Stromal cell of bone marrow (primary cell): ENCODE data around the gene QSOX2.

ENCODE experiments used
- DNase-seq: peaks from one replicate; pipeline ENCODE4 v3.0.0-alpha.2; 2012; ENCODE audit warnings: low read depth

Gene QSOX2

DNA sequence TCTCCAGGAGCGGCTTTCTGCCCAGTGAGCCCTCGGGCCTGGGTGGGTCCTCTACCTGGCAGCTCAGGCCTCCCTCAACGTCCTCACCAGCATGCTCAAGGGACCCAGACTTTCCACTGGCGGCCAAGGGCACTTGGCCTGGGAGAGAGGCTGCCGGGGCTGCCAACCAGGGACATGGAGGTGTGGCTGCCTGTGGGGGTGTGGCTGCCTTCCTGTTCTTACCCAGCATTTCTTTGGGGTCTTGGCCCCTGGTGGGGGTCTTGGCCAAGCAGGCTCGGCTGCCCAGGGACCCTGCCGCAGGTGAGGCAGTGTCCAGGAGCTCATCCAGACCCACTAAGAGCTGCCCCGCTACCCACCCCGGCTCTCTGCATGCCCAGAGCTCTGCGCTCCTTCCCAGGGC lies 7.2 kb upstream of the QSOX2 start:
- no peak for DNase-seq

GRCh38 chr9:136252281-136252680 lies 6.7 kb upstream of the QSOX2 start:
- no peak for DNase-seq

DNA sequence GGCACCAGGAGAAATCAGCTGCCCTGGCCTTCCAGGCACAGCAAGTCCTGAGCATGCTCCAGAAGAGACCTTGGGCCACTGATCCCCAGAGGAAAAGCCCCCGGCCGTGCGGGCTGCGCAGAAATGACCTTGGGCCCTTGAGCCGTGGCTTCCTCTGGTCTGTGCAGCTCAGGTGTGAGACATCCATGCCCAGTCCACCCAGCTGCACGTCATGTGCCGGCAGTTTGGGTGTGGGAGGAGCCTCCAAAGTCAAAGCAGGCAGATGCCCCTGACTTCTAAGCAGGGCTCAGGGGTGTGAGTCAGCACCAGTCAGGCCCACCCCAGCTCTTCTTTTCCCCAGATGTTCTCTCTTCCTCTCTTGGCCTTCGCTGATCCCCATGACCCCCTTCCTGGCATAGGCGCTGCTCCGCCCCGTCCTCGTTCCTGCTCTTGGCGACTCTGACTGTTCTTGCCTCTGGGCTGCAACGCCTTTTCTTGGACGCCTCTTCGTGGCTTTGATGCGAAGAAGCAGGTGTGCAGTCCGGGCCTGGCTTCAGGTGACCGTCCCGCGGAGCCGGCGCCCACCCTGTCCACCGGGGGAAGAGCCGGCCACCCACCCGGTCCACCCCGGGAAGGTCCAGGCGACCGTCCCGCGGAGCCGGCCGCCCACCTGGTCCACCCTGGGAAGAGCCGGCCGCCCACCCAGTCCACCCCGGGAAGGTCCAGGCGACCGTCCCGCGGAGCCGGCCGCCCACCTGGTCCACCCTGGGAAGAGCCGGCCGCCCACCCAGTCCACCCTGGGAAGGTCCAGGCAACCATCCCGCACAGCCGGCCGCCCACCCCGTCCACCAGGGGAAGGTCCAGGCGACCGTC lies 5.9 kb upstream of the QSOX2 start:
- no peak for DNase-seq

DNA sequence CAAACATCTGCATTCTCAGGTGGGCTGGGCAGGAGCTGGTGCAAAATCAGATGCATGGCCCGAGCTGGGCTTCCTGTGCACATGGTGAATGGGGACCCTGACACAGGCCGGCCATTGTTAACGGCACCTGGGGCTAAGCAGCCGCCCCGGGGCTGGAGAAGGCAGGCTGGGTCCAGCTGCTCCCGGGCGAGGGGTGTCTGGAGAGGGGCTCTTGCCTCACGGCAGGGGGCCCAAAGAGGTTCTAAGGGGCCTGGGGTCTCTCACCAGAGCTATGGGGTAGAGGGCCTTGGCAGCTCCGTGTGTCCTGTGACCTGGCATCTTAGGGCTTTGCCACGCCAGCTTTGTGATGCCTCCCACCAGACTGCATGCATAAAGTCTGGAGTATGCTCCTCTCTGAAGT lies 5.1 kb upstream of the QSOX2 start:
- DNase-seq = no peak

GRCh38 chr9:136249877-136250559 lies 4.4 kb upstream of the QSOX2 start:
- no peak for DNase-seq

- DNase-seq = no peak
Measured at GRCh38 chr9:136248951-136249876, 3.6 kb upstream of the QSOX2 start.

DNA sequence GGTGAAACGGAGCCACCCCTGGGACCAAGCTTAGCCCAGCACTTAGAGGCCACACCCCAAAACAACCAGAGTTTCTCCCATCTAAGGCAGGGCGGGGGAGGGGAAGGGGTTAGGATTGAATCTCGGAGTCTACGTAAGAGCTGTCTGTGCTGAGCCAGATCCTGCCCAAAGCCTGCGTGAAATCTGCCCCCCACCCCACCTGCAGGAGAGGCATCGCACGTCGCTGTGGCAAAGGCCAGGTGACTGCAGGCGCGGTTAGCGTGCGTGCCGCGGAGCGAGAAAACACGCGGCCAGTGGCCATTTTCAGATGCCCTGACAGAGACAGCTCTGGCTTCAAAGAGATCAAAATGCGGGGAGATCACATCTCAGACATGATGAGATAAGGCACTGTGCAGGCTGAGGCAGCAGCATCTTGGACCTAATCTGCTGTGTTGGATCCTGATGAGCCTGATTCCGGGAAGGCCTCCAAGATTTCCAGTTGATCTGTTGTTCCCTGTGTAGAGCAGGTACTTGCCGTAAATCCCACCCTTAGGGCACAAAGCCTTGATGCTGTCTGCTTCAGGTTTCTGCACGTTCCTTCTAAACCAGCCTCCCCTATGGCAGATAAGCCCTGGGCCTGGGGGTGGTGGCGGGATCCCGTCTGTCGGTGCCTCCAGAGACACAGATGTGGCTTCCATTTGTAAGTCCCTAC lies 2.5 kb upstream of the QSOX2 start:
- DNase-seq = no peak

GRCh38 chr9:136247551-136247916 lies 1.9 kb upstream of the QSOX2 start:
- no peak for DNase-seq

GRCh38 chr9:136246849-136247550 lies 1.4 kb upstream of the QSOX2 start:
- no peak for DNase-seq

- no peak for DNase-seq
Measured at GRCh38 chr9:136244969-136245218, 718 bp downstream of the QSOX2 start.

- DNase-seq = no peak
Measured at GRCh38 chr9:136244122-136244968, 1.3 kb downstream of the QSOX2 start.

DNA sequence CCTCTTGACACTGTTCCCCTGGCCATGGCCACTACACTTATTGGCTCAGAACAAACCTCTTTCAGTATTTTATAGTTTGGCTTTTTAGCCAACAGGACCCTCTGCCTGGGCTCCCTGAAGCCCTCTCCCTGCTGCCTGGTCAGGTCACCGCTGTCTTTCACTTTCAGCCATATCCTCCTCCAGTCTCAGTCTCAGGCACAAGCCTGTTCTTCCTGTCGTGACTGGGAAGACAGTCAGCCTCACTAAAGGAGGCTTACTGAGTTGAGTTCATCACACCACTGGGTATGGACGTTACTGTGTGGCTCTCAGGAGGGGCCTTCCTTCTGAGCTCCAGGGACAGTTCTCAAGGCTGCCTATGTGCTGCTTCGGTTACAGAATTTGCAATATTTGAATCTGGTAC lies 2.0 kb downstream of the QSOX2 start:
- DNase-seq = no peak

GRCh38 chr9:136242918-136243525 lies 2.6 kb downstream of the QSOX2 start:
- DNase-seq = no peak

- DNase-seq = no peak
Measured at GRCh38 chr9:136242248-136242647, 3.4 kb downstream of the QSOX2 start.

- DNase-seq = no peak
Measured at GRCh38 chr9:136241542-136241941, 4.1 kb downstream of the QSOX2 start.

GRCh38 chr9:136240941-136241340 lies 4.7 kb downstream of the QSOX2 start:
- no peak for DNase-seq

DNA sequence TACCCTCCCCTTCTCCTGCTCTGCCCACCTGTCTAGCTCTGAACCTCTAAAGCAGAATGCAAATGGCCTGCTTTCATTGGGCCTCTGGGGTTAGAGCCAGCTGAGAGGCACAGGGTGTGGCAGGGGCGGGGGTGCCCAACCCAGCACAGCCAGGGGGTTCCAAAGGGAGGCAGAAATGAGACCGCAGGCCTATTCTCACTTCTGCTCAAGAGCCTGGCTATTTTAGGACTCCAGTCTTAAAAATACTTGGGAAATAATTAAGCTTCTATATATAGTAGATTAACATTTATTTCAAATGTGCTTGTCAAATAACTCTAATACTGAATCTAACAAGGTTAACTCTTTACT lies 5.7 kb downstream of the QSOX2 start:
- no peak for DNase-seq

DNA sequence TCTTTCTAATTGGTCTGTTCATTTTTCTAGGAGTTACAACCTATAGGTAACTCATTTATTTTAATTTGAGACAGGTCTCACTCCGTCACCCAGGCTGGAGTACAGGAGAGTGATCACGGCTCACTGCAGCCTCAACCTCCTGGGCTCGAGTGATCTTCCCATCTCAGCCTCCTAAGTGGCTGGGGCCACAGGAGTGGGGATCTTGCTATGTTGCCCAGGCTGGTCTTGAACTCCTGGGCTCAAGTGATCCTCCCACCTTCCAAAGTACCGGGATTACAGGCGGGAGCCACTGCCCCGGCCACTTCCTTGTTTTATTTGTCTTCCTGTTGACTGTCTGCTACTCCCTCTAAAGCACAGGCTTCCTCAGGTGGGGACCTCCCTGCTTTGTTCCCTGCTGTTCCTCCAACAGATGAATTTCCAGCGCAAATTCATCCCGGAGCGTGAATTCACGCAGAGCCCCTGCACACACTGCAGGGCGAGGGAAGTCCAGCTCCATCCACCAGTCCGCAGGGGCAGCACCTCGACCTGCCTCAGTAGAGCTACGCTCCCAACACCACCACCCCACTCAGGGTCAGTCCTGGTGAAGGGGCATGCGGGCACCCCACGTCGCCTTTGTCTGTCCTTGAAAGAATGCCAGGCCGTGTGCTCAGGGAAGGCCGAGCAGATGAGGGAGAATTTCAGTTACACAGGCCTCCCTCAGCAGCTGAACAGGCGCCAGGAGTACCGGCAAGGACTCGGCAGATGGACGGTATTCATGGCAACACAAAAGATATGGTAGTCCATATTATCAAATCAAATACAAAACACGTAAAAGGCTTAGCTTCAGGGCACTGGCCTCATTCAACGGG lies 6.3 kb downstream of the QSOX2 start:
- DNase-seq = no peak

- DNase-seq = no peak
Measured at GRCh38 chr9:136238342-136238732, 7.3 kb downstream of the QSOX2 start.
